ENCODE results near the gene TRAF5.
A peak's percentile ranks its signal among the peaks of the same experiment; 100 is the strongest.
"Not testable (repeated sequence)": the region's sequence is repeated elsewhere in the genome, so short reads cannot be mapped to it uniquely, and the experiment has no call there.

Gene TRAF5

GRCh38 chr1:211379446-211379845, 52.8 kb downstream of the TRAF5 start:
- DNase-seq, result no peak

GRCh38 chr1:211381481-211382181, 55.0 kb downstream of the TRAF5 start:
- no peak for DNase-seq

GRCh38 chr1:211382182-211382713, 55.6 kb downstream of the TRAF5 start:
- DNase-seq, result no peak

GRCh38 chr1:211382714-211383480, 56.3 kb downstream of the TRAF5 start:
- DNase-seq, result peak; percentile 71 to 91

GRCh38 chr1:211384524-211384923, 57.9 kb downstream of the TRAF5 start:
- no peak for DNase-seq

GRCh38 chr1:211386921-211387320, 60.3 kb downstream of the TRAF5 start:
- no peak for DNase-seq

GRCh38 chr1:211390829-211391228, 64.2 kb downstream of the TRAF5 start:
- DNase-seq, result not testable (repeated sequence)

- no peak for DNase-seq
Measured at GRCh38 chr1:211393203-211393602, 66.6 kb downstream of the TRAF5 start.

- DNase-seq, result not testable (repeated sequence)
Measured at GRCh38 chr1:211398266-211398930, 71.8 kb downstream of the TRAF5 start.

- DNase-seq, result not testable (repeated sequence)
Measured at GRCh38 chr1:211399851-211400393, 73.3 kb downstream of the TRAF5 start.

- DNase-seq, result not testable (repeated sequence)
Measured at GRCh38 chr1:211401751-211402150, 75.1 kb downstream of the TRAF5 start.

GRCh38 chr1:211406086-211406485, 79.5 kb downstream of the TRAF5 start:
- not testable (repeated sequence) for DNase-seq

- DNase-seq, result not testable (repeated sequence)
Measured at GRCh38 chr1:211407749-211408148, 81.1 kb downstream of the TRAF5 start.

GRCh38 chr1:211411639-211412038, 85.0 kb downstream of the TRAF5 start:
- DNase-seq, result no peak

- DNase-seq, result no peak
Measured at GRCh38 chr1:211415700-211416099, 89.1 kb downstream of the TRAF5 start.

GRCh38 chr1:211416246-211416627, 89.6 kb downstream of the TRAF5 start:
- peak in 1 of 2 experiments; percentile 8 for DNase-seq

- DNase-seq, result not testable (repeated sequence)
Measured at GRCh38 chr1:211416628-211417323, 90.1 kb downstream of the TRAF5 start.

- DNase-seq, result no peak
Measured at GRCh38 chr1:211420389-211420788, 93.8 kb downstream of the TRAF5 start.

GRCh38 chr1:211420845-211421454, 94.3 kb downstream of the TRAF5 start:
- DNase-seq, result no peak

GRCh38 chr1:211424018-211424417, 97.4 kb downstream of the TRAF5 start:
- DNase-seq, result no peak

All from NCI-H524 (cell line).